Caki2 (cell line): ENCODE measurements around the gene NT5M. TPM values are rescaled to one million over a fixed set of nuclear protein-coding genes. Genes with fewer than 3 reads are reported as not detected.

Source experiments
- DNase-seq: peaks from one replicate; pipeline ENCODE4 v3.0.0-alpha.2; 2015; ENCODE audit warnings: low read depth
- in situ Hi-C: cut with HindIII; loops from 2 replicates; pipeline ENCODE4 v1.10.0; 2016; ENCODE audit warnings: low sequenced_read_pairs, low pct_unique_long_range_greater_than_20kb, mixed read lengths
- total RNA-seq: library from RNA; depleted of rRNA; stranded (reverse); fragments of >200 nt; shearing (Covaris generic); gene quantifications from 2 replicates; pipeline ENCODE4 v1.2.3, GENCODE V29; 2014; ENCODE audit warnings: low replicate concordance

The NT5M gene
- total RNA-seq, 1 experiment from 2014 or later, result 13.2 TPM

DNA sequence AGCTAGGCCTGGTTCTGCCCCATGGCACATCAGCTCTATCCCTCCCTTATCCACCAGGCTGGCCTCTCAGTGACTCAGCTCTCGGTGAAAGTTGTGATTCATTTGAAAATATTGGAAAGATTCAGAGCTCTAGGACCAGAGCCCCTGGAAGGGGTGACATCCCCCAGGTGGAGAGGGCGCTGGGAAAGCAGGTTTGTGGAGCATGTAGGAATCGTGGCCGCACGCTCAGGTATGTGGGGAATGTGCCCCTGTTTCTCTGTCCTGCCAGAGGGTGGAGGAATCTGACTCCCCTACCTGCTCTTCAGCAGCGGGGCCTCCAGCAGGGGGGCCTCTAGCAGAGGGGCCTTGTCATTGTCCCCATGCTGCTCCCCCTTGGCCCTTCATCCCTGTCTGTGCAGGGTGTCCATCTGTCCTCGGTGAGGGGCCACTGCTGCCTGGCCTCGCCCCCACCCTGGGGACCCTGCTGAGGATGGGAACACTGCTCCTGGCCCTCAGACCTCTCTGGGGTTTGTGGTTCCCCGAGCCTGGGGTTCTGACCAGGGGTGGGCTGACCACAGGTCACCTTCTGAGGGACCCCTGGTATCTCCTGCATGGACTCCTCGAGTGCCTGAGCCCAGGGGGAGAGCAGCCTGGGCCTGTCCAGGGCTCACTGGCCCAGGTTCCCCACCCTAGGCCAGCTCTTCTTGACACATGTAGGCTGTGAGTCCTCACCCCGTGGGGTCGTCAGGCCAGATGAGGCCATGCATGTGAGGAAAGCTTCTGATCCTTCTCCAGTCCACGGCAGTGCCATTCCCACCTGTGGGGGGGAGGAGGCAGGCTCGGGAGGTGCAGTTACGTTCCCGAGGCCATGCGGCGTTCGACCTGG is 47.5 kb downstream of the NT5M start:
- DNase-seq, result peak; percentile 16
- in situ Hi-C loops, result no loop called here

DNA sequence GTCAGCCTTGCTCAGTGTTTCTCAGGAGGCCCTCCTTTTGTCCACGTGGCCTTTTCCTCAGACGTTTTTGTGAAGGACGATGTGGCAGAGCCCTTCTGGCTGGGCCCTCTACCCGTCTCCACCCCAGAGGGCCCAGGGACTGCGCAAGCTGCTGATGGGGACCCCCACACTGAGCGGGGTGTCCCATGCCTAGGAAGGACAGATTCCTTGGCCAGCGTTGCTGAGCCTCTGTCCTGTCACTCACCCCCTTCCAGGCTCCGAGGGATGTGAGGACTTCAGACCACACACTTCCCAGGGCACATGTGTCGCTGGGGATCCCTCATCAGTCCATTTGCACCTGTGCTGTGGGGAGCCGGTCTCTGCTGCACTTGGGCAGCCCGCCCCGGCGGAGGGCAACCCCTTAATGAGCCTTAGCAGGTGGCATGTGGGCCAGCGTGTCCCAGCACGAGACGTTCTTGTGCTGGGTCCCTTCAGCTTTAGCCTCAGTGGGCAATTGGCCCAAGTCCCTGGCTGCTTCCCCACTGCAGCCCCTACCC is 48.3 kb downstream of the NT5M start:
- DNase-seq, result no peak
- in situ Hi-C loops, result no loop called here

DNA sequence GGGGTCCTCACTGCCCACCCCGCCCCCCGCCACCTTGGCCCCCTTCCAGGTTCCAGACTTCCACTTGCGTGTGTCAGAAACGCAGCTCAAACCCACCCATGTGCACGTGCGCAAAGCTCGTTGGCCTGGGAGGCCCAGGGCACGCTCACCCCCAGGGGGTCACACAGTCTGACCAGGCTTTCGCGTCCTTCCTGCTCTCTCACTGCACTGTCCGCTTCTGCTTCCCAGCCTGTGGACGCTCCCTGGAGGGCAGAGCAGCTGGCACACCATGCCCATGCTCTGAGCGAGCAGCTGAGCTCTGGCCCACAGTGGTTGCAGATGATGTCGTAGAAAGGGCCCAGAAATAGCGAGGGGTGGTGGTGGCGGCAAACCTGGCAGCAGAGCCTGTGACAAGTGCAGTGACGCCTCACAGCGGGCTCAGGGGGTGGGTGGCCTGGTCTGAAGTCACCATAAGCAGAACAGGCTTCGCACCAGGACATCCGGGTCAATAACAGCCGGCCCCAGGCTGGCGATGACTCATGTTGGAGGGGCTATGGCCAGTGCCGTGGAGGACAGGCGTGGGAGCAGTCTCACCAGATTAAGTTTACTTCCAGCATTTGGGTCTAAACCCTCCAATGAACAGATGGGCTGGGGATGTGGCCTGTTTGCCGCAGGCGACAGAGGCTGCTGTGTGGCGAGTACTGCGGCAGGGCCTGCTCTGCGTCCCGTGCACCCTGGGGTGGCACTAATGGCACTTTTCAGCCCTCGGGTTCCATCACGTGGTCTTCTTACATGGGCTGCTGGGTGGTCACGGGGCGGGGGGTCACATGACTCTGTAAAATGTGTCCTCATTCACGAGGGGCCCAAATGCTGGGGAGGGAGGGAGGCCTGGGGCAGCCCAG is 49.0 kb downstream of the NT5M start:
- no peak for DNase-seq
- in situ Hi-C loops, result no loop called here

GRCh38 chr17:17352836-17353624 is 49.9 kb downstream of the NT5M start:
- in situ Hi-C loops, result no loop called here
- DNase-seq, result no peak

GRCh38 chr17:17353625-17354484 is 50.7 kb downstream of the NT5M start:
- in situ Hi-C loops, result no loop called here
- no peak for DNase-seq

DNA sequence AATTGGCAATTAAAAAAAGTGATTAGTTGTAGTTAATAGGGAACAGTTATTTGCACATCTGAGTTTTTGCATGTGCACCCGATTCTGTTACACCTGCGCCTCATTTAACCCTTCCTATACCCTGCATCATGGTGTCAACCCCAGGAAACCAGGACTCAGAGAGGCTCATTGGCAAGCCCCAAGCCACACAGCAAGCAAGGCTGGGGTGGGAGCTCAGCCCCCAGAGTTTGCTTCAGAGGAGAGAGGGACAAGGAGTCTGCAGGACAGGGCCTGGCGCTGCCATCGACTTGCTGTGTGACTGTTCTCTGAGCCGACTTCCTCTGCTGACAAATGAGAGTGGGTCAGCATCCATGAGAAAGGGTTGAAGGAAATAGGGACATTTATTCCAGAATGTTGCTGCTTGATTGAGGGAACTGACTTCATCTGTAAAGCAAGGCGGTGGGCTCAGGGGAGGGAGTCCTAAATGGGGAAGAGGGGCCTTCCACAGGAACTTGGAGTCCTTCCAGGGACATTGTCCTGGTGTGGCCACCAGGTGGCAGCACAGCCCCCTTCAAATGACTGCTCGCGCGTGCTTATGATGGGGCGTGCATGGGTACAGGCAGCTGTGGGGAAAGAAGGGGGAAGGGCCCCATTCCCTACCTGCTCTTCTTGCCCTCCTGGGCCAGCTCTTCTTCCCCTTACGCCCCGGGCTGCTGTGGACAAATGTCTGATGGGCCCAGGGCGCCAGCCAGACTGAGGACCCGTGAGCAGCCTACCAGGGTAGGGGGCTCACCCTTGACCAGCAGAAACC is 51.6 kb downstream of the NT5M start:
- in situ Hi-C loops, result no loop called here

GRCh38 chr17:17355426-17355825 is 52.3 kb downstream of the NT5M start:
- DNase-seq, result no peak
- in situ Hi-C loops, result no loop called here

More for the DNA sequence above, 51.6 kb downstream of the NT5M start:
- DNase-seq, result peak; percentile 44

DNA sequence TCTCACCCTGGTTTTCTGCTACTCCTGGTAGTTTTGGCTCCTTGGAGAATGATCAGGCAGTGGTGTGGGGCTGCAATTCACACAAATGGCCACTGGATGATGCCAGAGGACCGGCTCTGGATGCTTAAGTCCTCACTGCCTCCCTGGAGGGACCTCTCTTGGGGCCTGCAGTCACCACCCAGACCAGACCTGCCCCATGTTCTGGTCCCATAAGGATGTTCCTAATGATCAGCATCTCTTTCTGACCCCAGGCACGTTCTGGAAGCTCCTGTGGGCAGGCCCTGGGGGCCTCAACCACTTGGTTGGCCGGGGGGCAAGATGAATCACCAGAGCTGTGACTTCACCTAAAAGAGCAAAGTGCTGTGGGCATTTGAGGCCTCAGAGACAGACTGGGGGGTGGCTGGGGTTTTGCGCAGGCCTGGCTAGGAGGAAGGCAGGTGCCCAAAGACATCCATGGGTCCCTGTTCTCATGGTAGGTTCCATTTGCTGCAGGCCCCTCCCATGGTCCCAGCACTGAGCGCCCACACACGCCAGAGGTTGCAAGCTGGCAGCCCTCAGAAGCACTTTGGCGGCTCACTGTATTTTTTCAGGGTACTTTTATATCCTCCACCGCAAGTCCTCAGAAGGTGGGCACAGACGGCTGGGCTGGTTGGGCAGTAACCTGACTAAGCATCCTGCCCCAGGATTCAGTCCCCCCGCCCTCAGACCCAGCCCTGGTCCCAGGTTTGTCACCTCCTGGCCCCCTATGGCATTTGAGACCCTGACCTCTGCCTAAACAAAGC is 53.2 kb downstream of the NT5M start:
- in situ Hi-C loops, result no loop called here
- DNase-seq, result peak; percentile 61

DNA sequence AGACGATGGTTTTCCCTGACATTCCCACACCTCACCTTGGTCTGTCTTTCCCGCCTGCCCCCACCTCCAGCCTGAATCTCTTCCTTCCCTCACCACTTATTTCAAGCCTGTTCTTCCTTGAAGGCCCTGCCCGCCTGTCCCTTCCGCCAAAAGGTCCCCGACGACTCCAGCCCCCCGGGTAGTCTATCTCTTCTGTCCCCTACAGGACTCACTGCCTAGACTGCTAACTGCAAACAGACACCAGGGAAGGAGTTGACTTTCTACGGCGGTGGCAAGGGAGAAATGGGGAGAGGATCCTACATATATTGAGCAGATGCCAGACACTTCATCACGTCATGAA is 53.7 kb downstream of the NT5M start:
- no peak for DNase-seq
- in situ Hi-C loops, result no loop called here

DNA sequence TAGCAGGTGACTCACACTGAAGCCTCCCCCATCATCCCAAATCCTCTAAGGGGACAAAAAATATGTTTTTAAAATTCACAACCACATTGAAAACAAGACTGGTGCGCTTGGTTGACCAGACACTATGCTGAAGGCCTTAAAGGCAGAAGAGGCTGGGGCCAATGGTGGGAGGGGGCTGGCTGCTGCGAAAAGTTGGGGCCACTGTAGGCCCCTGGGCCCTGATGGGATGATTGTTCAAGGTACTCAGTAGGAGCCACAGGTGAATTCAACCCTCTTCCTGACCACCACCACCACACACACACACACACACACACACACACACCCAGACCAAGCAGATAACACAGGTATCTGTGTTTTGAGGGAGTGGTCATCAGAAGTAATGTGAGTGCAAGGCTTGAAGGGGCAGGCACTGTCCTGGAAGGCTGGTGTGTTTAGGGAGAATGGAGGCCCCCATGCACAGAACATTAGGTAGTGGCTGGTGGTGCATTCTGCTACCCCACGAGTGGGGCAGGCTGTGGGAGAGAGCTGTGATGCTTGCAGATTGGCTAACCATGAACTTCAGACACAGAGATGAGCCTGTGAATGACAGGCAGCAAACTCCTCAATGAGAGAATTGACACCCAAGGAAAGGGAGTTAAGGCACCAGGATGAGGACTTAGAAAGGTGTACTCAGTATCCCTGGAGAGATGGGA is 55.0 kb downstream of the NT5M start:
- no peak for DNase-seq
- in situ Hi-C loops, result no loop called here

GRCh38 chr17:17358866-17359265 is 55.7 kb downstream of the NT5M start:
- in situ Hi-C loops, result no loop called here
- no peak for DNase-seq

DNA sequence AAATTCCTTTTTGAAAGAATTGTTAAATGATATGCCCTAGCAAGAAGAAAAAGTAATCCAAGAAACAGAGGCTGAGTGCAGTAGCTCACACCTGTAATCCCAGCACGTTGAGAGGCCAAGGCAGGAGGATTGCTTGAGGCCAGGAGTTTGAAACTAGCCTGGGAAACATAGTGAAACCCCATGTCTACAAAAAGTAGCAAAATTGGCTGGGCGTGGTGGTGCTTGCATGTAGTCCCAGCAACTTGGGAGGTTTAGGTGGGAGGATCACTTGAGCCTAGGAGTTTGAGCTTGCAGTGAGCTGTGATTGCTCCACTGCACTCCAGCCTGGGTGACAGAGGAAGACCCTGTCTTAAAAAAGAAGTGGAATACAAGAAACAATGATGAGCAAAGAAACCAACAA is 56.1 kb downstream of the NT5M start:
- in situ Hi-C loops, result no loop called here

GRCh38 chr17:17360087-17360730 is 57.0 kb downstream of the NT5M start:
- DNase-seq, result no peak
- in situ Hi-C loops, result no loop called here

More for the DNA sequence above, 56.1 kb downstream of the NT5M start:
- no peak for DNase-seq

DNA sequence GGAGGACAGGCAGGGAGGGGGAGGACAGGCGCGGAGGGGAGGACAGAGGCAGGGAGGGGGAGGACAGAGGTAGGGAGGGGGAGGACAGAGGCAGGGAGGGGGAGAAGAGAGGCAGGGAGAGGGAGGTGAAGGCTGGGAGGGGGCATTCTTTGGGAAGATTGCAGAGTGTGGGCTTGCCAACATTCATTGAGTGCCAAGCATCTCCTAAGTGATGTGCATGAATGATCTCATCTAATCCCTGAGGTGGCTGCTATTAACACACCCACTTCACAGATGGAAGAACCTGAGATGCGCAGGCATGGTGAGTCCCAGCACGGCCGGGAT is 58.3 kb downstream of the NT5M start:
- in situ Hi-C loops, result no loop called here
- DNase-seq, result no peak

- in situ Hi-C loops, result no loop called here
- DNase-seq, result no peak
These were observed 58.8 kb downstream of the NT5M start for GRCh38 chr17:17361867-17362539.
